GM12875 (cell line): ENCODE measurements around the gene DTNA.
"Not testable (repeated sequence)": the region's sequence is repeated elsewhere in the genome, so short reads cannot be mapped to it uniquely, and the experiment has no call there.

Experiments
- H3K4me3 ChIP-seq: one replicate; pipeline ENCODE4 v1.5.1; 2011; ENCODE audit warnings: low read depth, low read length, control low read depth
- CTCF ChIP-seq: IDR thresholded peaks from 2 replicates; pipeline ENCODE4 v1.5.1; 2011; ENCODE audit warnings: low read depth, mild to moderate bottlenecking, control low read depth, inconsistent platforms, low read length, moderate library complexity, borderline replicate concordance; ENCODE audit not compliant: insufficient read depth

DTNA gene

GRCh38 chr18:34704823-34705222, 5.3 kb upstream of the DTNA start:
- no peak for TF ChIP-seq CTCF
- no peak overlapping the region for H3K4me3 ChIP-seq

GRCh38 chr18:34707670-34708069, 2.4 kb upstream of the DTNA start:
- no peak for TF ChIP-seq CTCF
- no peak overlapping the region for H3K4me3 ChIP-seq

- TF ChIP-seq CTCF: no peak
These were observed 994 bp upstream of the DTNA start for GRCh38 chr18:34709104-34709503.

GRCh38 chr18:34710458-34710914, 388 bp downstream of the DTNA start:
- H3K4me3 ChIP-seq: no peak overlapping the region
- TF ChIP-seq CTCF: no peak

More at GRCh38 chr18:34709104-34709503, 994 bp upstream of the DTNA start:
- H3K4me3 ChIP-seq: no peak overlapping the region

- no peak for TF ChIP-seq CTCF
- no peak overlapping the region for H3K4me3 ChIP-seq
These were observed 836 bp downstream of the DTNA start for GRCh38 chr18:34710934-34711333.

- not testable (repeated sequence) for H3K4me3 ChIP-seq
These were observed 6.0 kb downstream of the DTNA start for GRCh38 chr18:34716111-34716510.

- no peak overlapping the region for H3K4me3 ChIP-seq
- TF ChIP-seq CTCF: no peak
These were observed 8.5 kb downstream of the DTNA start for GRCh38 chr18:34718610-34719009.

GRCh38 chr18:34720220-34720619, 10.1 kb downstream of the DTNA start:
- H3K4me3 ChIP-seq: no peak overlapping the region
- no peak for TF ChIP-seq CTCF
